ENCODE measurements around the gene RIPPLY2.

Gene RIPPLY2

DNA sequence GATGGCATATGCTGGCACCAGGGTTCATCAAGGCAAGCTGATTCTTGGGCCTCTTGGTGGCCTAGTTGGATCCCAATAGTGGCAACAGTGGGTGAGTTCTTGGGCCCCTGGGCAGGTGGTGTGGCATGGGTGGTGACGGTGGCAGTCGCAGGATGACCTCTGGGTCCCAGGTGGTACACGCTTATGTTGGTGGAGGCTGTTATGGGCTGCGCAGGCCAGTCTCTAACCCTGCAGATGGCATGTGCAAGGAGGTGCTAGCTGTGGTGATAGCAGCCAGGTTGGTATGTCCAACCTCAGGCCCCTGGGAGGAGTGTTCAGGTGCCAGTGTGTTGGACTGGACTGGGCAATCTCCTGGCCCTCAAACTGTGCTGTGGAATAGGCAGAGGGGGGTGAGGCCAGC is 52.5 kb downstream of the RIPPLY2 start:
- no peak for DNase-seq (ENCODE audit: low spot score)

All from hepatic stellate cell (primary cell).